ENCODE results near the gene SUN2.

SUN2 gene

DNA sequence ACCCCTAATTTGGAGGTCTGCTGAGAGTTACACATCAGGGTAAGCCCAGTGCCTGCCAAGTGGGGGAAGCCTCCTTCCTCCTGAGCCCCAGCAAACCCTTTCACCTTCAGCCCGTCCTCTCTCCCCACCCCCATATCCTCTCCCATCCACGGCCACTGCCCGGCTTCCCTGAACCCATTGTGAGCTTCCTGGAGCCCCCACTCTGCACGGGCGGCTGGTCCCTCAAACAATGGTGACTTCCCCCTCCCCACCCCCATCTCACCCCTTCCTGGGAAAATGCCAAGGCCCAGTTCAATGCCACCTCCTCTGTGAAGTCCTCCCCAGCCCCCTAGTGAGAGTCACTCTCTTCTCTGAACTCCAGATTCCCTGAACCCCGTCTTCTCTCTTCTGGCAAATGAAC lies 20.3 kb upstream of the SUN2 start:
- DNase-seq: no peak

GRCh38 chr22:38775656-38776055 lies 19.9 kb upstream of the SUN2 start:
- no peak for DNase-seq

- no peak for DNase-seq
These were observed 18.8 kb upstream of the SUN2 start for GRCh38 chr22:38774496-38775166.

DNA sequence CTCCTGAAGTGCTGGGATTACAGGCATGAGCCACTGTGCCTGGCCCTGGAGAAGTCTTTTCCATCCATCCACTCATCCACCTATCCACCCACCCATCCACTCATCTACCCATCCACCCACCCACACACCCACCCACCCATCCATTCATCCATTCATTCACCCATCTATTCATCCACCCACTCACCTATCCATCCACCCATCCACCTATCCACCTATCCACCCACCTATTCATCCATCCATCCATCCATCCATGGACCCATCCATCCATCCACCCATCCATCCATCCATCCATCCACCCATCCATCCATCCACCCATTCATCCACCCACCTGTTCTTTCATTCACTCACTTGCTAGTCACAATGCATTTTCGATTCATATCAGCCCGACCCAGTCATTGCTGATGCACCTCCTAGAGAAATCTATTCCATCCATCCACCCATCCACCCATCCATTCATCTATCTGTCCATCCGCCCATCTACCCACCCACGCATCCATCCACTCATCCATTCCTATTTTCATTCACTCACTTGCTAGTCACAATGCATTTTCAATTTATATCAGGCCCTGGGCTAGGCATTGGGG lies 17.7 kb upstream of the SUN2 start:
- DNase-seq: no peak

DNA sequence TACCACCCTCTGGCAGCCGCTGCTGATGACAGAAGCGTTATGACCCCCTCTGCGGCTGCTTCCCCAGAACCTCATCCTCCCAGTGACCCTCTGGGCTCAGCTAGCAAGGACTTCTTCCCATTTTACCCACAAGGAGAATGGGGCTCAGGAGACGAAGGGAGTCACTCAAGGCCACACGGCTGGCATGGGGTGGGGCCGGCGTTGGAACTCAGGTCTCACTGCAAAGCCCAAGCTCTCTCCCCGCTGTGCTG lies 16.8 kb upstream of the SUN2 start:
- no peak for DNase-seq

DNA sequence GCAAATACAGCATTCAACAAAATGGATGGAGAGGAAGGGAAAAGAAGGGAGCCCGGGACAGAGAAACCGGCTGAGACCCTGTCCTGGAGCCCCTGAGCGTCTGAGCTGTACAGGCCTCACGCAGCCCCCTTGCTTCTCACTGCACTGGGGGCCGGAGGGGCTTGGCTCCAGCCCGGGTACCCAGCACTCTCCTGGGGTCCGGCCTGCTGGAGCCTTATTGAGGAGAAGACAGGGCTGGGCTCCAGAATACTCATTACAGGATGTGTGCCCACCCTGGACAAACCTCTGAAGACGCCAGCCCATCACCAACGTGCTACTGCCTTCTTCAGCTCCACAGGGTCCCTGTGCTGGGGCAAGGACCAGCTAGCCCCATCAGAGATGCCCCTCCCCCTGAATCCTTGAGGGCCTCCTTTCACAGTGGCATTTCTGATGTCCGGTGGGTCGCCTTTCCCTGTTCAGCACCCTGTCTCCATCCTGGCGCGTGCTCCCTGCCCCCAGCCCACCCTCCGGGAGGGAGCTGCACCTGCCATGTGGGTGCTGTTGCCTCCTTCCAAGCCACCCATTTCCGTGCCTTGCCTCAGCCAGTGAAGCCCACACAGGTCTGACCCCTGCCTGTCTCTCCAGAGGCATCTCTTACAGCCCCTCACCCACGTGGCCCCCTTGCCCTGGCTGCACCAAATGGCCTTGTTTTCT lies 14.6 kb upstream of the SUN2 start:
- DNase-seq: no peak

GRCh38 chr22:38768036-38768435 lies 12.2 kb upstream of the SUN2 start:
- DNase-seq: no peak

- DNase-seq: no peak
These were observed 11.5 kb upstream of the SUN2 start for GRCh38 chr22:38767313-38767712.

DNA sequence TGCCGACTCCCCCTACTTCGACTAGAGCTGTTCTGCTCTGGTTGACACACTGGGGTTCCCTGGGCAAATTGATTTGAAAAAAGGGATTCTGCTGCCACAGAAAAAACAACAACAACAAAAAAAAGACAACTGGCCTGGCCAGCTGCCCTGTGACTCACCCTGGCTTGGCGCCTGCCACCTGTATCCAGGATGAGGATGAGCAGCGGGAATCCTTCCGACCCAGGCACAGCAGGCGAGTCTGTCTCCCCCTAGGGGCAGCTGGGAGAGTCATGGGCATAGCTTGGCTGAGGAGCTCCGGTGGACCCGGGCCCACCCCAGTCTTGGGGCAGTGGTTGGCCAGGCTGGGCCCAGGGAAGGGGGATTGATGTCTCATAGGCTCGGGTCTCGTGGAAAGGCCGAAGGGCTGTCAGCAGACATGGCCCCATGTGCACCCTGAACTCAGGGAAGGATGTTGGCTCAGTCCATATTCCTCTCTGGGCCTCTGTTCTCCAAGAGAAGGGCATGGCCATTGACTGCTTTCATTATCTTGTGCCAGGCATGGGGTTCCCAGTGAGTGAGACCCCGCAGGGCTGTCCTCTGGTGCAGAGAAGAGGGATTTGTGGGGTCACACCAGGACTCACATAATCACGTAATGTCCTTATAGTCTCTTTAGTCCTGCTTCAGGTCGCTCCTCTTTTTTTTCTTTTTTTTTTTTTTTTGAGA lies 10.4 kb upstream of the SUN2 start:
- DNase-seq: peak; percentile 51 to 71 (median 57)

DNA sequence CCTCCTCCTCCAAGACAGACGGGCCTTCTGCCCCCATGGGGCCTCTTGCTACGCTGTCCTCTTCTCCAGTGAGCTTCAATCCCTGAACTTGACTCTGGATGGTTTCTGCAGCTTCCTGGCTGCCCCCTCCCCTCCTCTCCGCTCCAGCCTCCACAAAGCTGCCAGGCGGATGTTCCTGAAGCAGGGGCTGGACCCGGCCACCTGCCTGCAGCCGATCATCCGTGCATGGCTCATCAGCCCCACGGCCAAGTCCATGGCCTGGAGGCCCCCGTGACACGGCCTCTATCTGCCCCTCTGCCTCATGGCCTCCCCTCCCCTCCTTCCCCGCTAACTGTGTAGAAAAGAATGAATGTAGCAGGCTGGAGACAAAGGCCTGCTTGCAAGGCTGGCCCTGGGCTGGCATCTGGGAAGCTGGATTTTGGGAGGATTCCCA lies 6.8 kb upstream of the SUN2 start:
- DNase-seq: no peak

GRCh38 chr22:38761202-38762162 lies 5.7 kb upstream of the SUN2 start:
- DNase-seq: no peak

DNA sequence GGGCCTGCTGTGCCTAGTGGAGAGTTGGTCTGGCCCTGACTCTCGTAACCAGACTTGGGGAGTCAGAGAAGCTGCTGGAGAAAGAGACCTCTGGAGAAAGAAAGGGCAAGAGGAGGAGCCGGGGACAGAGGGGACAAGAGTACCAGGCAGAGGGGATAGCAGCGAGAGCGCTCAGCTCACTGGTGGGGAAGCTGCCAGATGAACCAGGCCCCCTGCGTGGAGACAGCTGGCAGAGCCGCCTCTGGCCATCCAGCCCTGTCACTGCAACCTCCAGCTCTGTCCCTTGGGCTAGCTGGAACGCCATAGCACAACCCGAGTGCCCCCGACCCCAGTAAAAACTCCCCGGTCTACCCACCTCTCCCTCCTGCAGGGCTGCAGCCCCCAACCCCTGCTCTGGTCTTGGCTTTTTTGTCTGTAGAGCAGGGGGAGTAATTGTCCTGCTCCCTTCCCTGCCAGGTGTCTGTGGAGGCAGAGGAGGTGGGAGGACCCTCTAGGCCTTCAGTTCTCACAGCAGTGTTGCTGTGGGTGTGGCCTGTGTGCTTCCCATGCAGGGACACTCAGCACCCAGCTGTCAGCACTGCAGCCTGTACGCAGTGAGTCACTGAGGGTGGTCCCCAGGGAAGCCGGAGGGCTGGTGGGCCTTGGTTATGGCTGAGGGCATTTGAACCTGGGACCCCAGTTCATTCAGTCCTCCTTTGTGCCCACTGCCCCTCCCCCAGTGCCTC lies 4.8 kb upstream of the SUN2 start:
- no peak for DNase-seq

DNA sequence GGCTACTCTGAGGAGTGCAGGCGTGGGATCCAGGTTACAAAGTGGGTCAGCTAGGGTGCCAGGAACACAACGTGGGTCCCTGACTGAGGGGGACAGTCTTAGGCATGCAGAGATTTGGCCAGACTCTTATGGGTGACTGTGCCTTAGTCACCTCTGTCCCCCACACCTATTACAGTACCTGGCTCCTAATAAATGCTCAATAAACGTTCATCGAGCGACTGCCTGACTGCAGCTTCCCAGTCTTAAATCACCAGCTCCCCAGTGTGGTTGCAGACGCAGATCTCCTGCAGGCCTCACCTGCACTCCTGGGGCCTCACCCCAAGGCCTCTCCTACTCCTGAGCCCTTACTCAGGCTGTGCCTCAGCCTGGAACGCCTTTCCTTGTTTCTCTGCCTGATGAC lies 3.2 kb upstream of the SUN2 start:
- DNase-seq: no peak

DNA sequence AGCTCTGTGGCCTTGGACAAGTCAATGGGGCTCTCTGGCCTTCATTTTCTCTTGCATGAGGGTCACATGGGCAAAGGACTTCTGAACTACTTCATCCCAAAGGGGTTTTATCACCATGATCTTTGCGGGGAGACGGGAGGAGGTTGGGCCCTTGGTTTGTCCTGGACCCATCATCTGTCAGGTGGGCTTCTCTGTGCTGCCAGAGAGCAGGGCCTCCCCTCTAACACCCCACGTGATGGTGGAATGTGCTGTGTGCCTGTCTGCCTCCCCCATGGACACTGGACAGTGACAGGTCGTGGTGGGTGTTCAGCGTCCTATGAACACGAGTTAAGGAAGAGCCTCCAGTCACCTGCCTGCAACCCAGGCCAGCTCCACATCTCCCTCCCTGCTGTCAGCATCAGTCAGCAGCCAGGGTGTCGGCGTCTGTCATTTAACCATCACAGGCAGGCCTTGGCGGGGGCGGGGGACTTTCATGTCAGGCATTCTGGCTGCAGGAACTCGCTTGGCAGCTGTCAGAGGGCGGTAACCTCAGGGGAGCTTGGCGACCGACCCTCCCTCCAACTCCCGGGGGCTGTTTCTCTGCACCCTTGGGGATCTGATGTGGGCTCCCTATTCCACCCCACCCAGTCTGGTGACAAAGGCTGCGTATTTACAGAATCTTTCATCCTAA lies 2.6 kb upstream of the SUN2 start:
- DNase-seq: peak; percentile 29 to 62 (median 37)

- DNase-seq: no peak
These were observed 1.6 kb upstream of the SUN2 start for GRCh38 chr22:38757464-38757757.

DNA sequence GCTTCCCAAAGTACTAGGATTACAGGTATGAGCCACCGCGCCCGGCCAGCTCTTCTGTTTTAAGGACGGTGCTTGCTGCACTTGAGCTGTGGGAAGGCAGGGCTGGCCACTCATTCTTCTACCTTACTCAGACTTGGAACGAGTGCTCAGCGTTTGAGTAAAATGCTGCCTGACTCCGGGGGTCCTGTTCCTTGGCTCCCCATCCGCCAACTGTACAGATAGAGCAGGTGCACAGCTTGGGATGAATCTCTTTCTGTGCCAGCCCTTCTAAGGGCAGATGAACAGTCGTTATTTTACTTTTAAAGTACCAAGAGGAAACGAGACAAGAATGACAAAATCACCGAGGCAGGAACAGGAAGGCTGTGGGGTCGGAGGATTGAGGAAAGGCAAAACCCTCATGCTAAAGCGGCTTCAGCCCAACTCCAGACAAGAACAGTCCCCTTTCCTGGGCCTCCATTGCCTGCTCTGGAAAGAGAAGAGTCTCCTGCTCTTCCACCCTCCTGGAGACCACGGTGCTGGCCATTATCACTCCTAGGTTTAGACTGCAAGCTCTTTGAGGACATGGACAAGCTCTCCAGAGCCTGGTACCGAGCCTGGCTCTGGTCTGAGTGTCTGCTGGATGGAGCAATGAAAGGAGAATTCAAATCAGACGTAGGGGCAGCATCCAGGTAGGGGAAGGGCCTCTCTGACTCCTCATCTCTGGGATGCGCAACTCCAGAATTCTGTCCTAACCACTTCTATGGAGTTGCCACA lies 1.1 kb upstream of the SUN2 start:
- DNase-seq: peak; percentile 39 to 45 (median 44)

DNA sequence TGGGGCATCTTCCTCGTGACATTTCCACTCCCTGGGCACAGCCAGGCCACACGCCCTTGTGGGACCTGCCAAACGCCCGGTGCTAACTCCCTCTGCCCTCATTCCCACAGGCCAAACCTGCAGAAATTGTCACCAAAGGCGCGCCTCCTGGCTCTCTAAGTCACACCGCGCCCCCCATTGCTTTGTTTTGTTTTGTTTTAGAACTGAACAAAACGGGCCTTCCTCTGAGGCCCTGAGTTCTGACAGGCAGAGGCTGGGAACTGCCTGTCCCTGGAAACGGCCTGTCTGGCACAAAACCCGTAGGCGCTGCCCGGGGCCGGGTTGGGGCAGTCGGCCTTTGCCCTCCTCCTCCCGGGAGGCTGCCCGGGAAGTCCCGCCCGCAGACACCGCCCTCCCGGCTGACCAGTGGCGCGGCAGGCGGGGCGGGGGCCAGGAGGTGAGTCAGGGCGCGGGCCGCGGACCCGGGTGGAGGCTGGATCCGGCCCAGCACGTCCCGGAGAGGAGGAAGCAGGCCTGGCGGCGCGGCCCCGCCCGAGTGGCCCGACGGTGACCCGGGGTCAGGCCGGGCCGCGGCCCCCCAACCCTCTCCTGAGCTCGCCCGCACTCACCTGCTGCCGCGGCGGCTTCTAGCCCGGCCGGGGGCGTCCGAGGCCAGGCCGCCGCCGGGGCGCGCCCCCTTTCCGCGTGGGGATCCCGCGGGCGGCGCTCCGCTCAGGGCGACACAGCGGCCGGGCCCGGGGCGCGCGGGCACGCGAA lies 465 bp downstream of the SUN2 start:
- peak; percentile 97 to 99 (median 98) for DNase-seq

DNA sequence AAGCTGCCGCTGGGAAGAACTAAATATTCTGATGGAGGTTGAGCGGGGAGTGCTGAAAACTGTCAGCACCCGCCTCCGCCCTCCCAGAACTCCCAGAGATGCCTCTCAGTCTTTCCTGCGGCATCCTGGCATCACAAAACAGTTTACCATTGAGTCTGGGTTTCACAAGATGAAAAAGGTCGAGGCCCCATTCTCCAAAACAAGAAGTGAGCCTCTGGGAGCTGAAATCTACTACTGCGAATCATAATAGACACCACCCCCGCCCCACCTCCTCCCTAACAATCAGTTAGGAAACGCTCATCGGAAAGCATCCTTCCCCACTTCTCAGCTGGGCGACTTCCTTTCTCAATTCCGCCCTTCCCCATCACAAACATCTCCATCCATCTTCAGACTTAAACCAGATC lies 1.0 kb downstream of the SUN2 start:
- DNase-seq: peak; percentile 80 to 83 (median 82)

- peak in 2 of 3 donors; percentile 42 to 53 for DNase-seq
These were observed 1.6 kb downstream of the SUN2 start for GRCh38 chr22:38753948-38754750.
